ENCODE measurements around the gene ZNF557. TPM values are rescaled to one million over a fixed set of nuclear protein-coding genes. Genes with fewer than 3 reads are reported as not detected.
"Not testable (repeated sequence)": the region's sequence is repeated elsewhere in the genome, so short reads cannot be mapped to it uniquely, and the experiment has no call there.

The ZNF557 gene
- 13.5 and 13.6 TPM in 2 replicates for total RNA-seq
- long read RNA-seq, full-length matches to known transcripts: 36 of 50 reads
- long read RNA-seq, partial matches to known transcripts: 2 of 50 reads
- long read RNA-seq, other reads (novel, unspliced or antisense): 12 of 50 reads

DNA sequence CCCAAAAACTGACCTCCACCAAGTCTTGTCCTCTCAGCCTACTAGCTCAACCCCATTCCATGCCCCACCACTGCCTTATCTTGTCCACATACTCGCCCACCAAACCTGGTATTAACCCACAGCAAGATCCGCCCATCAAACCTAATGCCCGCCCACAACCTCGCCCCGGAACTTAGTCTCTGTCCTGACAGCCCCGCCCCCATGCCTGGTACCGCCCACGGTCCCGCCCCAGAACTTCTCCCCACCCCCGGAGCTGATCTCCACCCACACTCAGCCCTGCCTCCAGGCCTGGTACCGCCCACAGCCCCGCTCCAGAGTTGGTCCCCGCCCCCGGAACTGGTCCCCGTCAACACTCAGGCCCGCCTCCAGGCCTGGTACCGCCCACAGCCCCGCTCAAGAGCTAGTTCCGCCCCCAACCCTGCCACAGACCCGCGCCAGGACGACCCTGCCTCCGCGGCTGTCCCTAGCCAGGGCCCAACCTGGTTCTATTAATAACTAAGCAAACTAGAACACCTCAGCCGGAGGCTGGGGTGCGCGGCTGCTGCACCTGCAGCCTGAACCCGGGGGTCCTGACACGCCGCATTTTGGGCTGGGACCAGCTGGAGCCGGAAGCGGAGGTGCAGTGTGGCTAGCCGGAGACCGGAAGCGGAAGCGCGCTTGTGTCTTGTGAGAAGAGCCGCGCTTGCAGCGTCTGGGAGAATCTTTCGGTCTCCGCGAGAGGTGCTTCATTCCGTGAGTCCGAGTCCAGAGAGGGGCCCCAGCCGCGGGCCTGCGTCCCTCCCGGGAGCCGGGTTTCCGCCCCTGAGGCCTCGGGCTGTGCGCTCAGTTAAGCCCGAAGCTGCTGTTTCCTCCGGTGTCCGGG is at the start of gene ZNF557:
Gene ZNF557 (plus strand): TSS at position 662 of the 862 bp plus-strand sequence. CDS start 5,372 bp downstream, outside the sequence.
- Mint-ChIP-seq H3K9me3 (ENCODE audit: unreplicated experiment) (no peaks in the 10 kb centered on the region), H3K4me3 (ENCODE audit: unreplicated experiment) (peak within 1 kb of the TSS; percentile 95), H3K27me3 (ENCODE audit: unreplicated experiment) (no peaks in the 10 kb centered on the region), H3K36me3 (ENCODE audit: unreplicated experiment) (peaks cover 27% of the 10 kb centered on the region), H3K4me1 (ENCODE audit: unreplicated experiment) (peaks cover 24% of the 10 kb centered on the region), H3K27ac (ENCODE audit: unreplicated experiment) (peak within 1 kb of the TSS; percentile 95)
- DNase-seq (ENCODE audit: extremely low spot score, unreplicated experiment): peak; percentile 99
- TF ChIP-seq, protein P1, sequence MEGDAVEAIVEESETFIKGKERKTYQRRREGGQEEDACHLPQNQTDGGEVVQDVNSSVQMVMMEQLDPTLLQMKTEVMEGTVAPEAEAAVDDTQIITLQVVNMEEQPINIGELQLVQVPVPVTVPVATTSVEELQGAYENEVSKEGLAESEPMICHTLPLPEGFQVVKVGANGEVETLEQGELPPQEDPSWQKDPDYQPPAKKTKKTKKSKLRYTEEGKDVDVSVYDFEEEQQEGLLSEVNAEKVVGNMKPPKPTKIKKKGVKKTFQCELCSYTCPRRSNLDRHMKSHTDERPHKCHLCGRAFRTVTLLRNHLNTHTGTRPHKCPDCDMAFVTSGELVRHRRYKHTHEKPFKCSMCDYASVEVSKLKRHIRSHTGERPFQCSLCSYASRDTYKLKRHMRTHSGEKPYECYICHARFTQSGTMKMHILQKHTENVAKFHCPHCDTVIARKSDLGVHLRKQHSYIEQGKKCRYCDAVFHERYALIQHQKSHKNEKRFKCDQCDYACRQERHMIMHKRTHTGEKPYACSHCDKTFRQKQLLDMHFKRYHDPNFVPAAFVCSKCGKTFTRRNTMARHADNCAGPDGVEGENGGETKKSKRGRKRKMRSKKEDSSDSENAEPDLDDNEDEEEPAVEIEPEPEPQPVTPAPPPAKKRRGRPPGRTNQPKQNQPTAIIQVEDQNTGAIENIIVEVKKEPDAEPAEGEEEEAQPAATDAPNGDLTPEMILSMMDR (IDR thresholded peaks at IDR 0.05): no peak

DNA sequence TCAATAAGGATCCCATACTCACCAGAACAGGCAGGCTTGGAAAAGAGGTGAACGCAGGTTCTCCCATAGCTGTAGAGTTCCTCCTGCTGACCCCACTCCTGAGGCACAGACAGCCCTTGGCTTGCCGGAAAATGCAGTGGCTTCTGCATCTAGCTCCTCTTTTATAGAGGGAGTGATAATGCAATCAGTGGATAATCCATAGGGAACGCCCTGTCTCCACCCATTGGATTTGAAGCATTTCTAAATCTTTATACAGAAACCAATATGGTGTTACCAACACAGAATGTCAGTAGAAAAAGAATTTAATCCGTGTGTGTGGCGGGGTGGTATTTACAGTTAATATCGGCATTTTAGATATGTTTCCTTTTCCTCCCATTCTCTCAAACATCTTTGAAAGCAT is 48.2 kb upstream of the ZNF557 start, which contains the start of gene MBD3L2B:
Gene MBD3L2B (minus strand): TSS at position 101 of the 400 bp plus-strand sequence. CDS start 34 bp downstream, at position 67.
- not testable (repeated sequence) for H3K4me3 Mint-ChIP-seq (ENCODE audit: unreplicated experiment); H3K9me3 Mint-ChIP-seq (ENCODE audit: unreplicated experiment); H3K27me3 Mint-ChIP-seq (ENCODE audit: unreplicated experiment); DNase-seq (ENCODE audit: extremely low spot score, unreplicated experiment); H3K4me1 Mint-ChIP-seq (ENCODE audit: unreplicated experiment); H3K36me3 Mint-ChIP-seq (ENCODE audit: unreplicated experiment); H3K27ac Mint-ChIP-seq (ENCODE audit: unreplicated experiment)

DNA sequence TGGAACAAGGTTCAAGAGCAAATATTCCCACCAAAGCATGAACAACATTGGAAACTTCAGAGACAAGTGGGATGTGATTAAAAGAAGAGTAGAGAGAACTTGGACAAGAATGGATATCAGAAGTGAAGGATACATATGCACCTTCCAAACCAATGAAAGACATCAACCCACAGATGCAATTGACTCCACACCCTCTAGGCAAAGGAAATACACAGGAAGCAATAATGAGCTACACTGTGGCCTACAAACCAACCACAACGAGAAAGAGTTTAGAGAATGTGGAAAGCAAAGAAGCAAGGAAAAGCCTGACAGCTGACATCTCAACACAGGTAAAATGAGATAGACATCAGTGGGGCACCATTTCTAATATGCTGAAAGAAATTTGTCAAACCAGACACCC is 40.7 kb upstream of the ZNF557 start:
- not testable (repeated sequence) for H3K4me3 Mint-ChIP-seq (ENCODE audit: unreplicated experiment); H3K9me3 Mint-ChIP-seq (ENCODE audit: unreplicated experiment); DNase-seq (ENCODE audit: extremely low spot score, unreplicated experiment); H3K27ac Mint-ChIP-seq (ENCODE audit: unreplicated experiment); H3K36me3 Mint-ChIP-seq (ENCODE audit: unreplicated experiment); H3K4me1 Mint-ChIP-seq (ENCODE audit: unreplicated experiment); H3K27me3 Mint-ChIP-seq (ENCODE audit: unreplicated experiment)

DNA sequence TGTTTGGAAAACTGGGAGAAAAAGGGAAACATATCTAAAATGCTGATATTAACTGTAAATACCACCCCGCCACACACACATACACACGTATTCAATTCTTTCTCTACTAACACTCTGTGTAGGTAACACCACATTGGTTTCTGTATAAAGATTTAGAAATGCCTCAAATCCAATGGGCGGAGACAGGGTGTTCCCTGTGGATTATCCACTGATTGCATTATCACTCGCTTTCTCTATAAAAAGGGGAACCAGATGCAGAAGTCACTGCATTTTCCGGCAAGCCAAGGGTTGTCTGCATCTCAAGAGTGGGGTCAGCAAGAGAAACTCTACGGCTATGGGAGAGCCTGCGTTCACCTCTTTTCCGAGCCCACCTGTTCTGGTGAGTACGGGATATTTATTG is 39.2 kb upstream of the ZNF557 start, which contains the start of gene MBD3L5:
Gene MBD3L5 (plus strand): TSS at position 301 of the 400 bp plus-strand sequence. CDS start 34 bp downstream, at position 335.
- H3K27ac Mint-ChIP-seq (ENCODE audit: unreplicated experiment); H3K4me1 Mint-ChIP-seq (ENCODE audit: unreplicated experiment); H3K36me3 Mint-ChIP-seq (ENCODE audit: unreplicated experiment); H3K9me3 Mint-ChIP-seq (ENCODE audit: unreplicated experiment); H3K27me3 Mint-ChIP-seq (ENCODE audit: unreplicated experiment); DNase-seq (ENCODE audit: extremely low spot score, unreplicated experiment); H3K4me3 Mint-ChIP-seq (ENCODE audit: unreplicated experiment): not testable (repeated sequence)

DNA sequence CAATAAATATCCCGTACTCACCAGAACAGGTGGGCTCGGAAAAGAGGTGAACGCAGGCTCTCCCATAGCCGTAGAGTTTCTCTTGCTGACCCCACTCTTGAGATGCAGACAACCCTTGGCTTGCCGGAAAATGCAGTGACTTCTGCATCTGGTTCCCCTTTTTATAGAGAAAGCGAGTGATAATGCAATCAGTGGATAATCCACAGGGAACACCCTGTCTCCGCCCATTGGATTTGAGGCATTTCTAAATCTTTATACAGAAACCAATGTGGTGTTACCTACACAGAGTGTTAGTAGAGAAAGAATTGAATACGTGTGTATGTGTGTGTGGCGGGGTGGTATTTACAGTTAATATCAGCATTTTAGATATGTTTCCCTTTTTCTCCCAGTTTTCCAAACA is 29.4 kb upstream of the ZNF557 start, which contains the start of gene MBD3L4:
Gene MBD3L4 (minus strand): TSS at position 101 of the 400 bp plus-strand sequence. CDS start 35 bp downstream, at position 66.
- not testable (repeated sequence) for H3K9me3 Mint-ChIP-seq (ENCODE audit: unreplicated experiment); H3K27ac Mint-ChIP-seq (ENCODE audit: unreplicated experiment); H3K27me3 Mint-ChIP-seq (ENCODE audit: unreplicated experiment); H3K36me3 Mint-ChIP-seq (ENCODE audit: unreplicated experiment); H3K4me3 Mint-ChIP-seq (ENCODE audit: unreplicated experiment); DNase-seq (ENCODE audit: extremely low spot score, unreplicated experiment); H3K4me1 Mint-ChIP-seq (ENCODE audit: unreplicated experiment)

DNA sequence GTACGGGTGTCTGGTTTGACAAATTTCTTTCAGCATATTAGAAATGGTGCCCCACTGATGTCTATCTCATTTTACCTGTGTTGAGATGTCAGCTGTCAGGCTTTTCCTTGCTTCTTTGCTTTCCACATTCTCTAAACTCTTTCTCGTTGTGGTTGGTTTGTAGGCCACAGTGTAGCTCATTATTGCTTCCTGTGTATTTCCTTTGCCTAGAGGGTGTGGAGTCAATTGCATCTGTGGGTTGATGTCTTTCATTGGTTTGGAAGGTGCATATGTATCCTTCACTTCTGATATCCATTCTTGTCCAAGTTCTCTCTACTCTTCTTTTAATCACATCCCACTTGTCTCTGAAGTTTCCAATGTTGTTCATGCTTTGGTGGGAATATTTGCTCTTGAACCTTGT is 27.9 kb upstream of the ZNF557 start:
- not testable (repeated sequence) for DNase-seq (ENCODE audit: extremely low spot score, unreplicated experiment); H3K27ac Mint-ChIP-seq (ENCODE audit: unreplicated experiment); H3K27me3 Mint-ChIP-seq (ENCODE audit: unreplicated experiment); H3K4me1 Mint-ChIP-seq (ENCODE audit: unreplicated experiment); H3K36me3 Mint-ChIP-seq (ENCODE audit: unreplicated experiment); H3K9me3 Mint-ChIP-seq (ENCODE audit: unreplicated experiment); H3K4me3 Mint-ChIP-seq (ENCODE audit: unreplicated experiment)

DNA sequence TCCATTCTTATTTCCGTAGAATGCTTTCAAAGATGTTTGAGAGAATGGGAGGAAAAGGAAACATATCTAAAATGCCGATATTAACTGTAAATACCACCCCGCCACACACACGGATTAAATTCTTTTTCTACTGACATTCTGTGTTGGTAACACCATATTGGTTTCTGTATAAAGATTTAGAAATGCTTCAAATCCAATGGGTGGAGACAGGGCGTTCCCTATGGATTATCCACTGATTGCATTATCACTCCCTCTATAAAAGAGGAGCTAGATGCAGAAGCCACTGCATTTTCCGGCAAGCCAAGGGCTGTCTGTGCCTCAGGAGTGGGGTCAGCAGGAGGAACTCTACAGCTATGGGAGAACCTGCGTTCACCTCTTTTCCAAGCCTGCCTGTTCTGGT is 20.5 kb upstream of the ZNF557 start, which contains the start of gene MBD3L2:
Gene MBD3L2 (plus strand): TSS at position 301 of the 400 bp plus-strand sequence. CDS start 53 bp downstream, at position 354.
- not testable (repeated sequence) for H3K27me3 Mint-ChIP-seq (ENCODE audit: unreplicated experiment); H3K4me3 Mint-ChIP-seq (ENCODE audit: unreplicated experiment); H3K36me3 Mint-ChIP-seq (ENCODE audit: unreplicated experiment); H3K27ac Mint-ChIP-seq (ENCODE audit: unreplicated experiment); H3K4me1 Mint-ChIP-seq (ENCODE audit: unreplicated experiment); DNase-seq (ENCODE audit: extremely low spot score, unreplicated experiment); H3K9me3 Mint-ChIP-seq (ENCODE audit: unreplicated experiment)

DNA sequence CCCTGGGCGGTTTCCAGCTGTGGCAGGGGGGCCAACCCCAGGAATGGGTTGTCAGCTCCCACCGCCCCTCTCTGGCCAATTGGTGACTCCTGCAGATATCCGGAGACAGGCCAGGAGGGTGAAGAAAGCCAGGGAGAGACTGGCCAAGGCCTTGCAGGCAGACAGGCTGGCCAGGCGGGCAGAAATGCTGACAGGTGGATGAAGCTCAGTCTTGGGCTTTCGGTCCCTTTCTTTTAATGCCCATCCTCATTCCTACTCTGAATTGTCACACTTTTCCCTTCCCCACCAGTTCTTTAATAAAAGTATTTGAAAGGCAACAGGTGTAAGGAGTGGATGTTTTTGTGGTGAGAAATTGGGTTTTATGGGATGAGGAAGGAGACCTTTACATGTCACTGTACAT is 18.1 kb upstream of the ZNF557 start:
- not testable (repeated sequence) for H3K4me1 Mint-ChIP-seq (ENCODE audit: unreplicated experiment); H3K36me3 Mint-ChIP-seq (ENCODE audit: unreplicated experiment)

DNA sequence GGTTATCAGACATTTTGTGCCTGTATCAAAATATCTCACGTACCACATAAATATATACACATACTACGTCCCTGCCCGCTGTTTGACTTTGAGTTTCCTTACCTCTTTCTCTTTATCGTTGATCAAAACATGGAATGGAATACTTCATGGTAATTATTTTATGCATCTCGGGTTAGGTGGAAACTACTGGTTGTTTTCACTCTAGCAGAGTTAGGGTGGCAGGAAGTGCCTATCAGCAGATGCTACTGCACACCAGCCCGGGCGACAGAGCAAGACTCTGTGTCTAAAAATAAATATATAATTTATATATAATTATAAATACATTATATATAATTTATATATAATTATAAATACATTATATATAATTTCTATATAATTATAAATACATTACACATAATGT is 16.6 kb upstream of the ZNF557 start:
- H3K4me1 Mint-ChIP-seq (ENCODE audit: unreplicated experiment); H3K4me3 Mint-ChIP-seq (ENCODE audit: unreplicated experiment); H3K27ac Mint-ChIP-seq (ENCODE audit: unreplicated experiment); H3K27me3 Mint-ChIP-seq (ENCODE audit: unreplicated experiment); H3K36me3 Mint-ChIP-seq (ENCODE audit: unreplicated experiment); H3K9me3 Mint-ChIP-seq (ENCODE audit: unreplicated experiment); DNase-seq (ENCODE audit: extremely low spot score, unreplicated experiment): not testable (repeated sequence)

More for the DNA sequence above, 18.1 kb upstream of the ZNF557 start:
- H3K4me3 Mint-ChIP-seq (ENCODE audit: unreplicated experiment); H3K27ac Mint-ChIP-seq (ENCODE audit: unreplicated experiment); H3K27me3 Mint-ChIP-seq (ENCODE audit: unreplicated experiment); H3K9me3 Mint-ChIP-seq (ENCODE audit: unreplicated experiment); DNase-seq (ENCODE audit: extremely low spot score, unreplicated experiment): not testable (repeated sequence)

DNA sequence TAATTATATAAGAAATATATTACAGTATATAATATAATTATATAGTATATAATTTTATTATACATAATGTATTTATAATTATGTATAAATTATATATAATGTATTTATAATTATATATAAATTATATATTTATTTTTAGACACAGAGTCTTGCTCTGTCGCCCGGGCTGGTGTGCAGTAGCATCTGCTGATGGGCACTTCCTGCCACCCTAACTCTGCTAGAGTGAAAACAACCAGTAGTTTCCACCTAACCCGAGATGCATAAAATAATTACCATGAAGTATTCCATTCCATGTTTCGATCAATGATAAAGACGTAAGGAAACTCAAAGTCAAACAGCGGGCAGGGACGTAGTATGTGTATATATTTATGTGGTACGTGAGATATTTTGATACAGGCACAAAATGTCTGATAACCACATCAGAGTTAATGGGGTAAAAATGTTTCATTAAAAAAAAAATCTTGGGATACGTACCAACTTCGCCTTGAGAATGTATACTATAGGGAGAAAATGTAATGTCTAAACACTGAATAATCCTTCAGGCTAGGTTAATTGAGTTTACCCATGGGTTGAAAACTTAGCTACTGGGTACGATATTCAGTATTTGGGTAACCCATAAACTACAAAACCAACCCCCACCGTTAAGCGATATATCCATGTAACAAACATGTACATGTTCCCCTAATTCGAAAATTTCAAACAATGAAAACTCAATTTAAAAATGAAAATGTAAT is 14.7 kb upstream of the ZNF557 start:
- H3K36me3 Mint-ChIP-seq (ENCODE audit: unreplicated experiment); H3K4me1 Mint-ChIP-seq (ENCODE audit: unreplicated experiment); H3K4me3 Mint-ChIP-seq (ENCODE audit: unreplicated experiment); H3K27me3 Mint-ChIP-seq (ENCODE audit: unreplicated experiment); H3K27ac Mint-ChIP-seq (ENCODE audit: unreplicated experiment); DNase-seq (ENCODE audit: extremely low spot score, unreplicated experiment); H3K9me3 Mint-ChIP-seq (ENCODE audit: unreplicated experiment): not testable (repeated sequence)

All from osteocyte (in vitro differentiated cells).